Measurements from ENCODE around the gene DDX28. TPM values are rescaled to one million over a fixed set of nuclear protein-coding genes. Genes with fewer than 3 reads are reported as not detected.

The DDX28 gene
- total RNA-seq, 1 donor from 2014 or later = 5.1 TPM

Other genes with a start within 250 kb of the DDX28 start
- 35.6 TPM for gene RANBP10, start 216.7 kb downstream of the DDX28 start, total RNA-seq
- gene TSNAXIP1, start 216.3 kb downstream of the DDX28 start, total RNA-seq = 2.1 TPM
- gene THAP11, start 180.9 kb downstream of the DDX28 start, total RNA-seq = 12.8 TPM
- gene NUTF2, start 176.3 kb downstream of the DDX28 start, total RNA-seq = 23.2 TPM
- gene CENPT, start 175.5 kb downstream of the DDX28 start, total RNA-seq = 23.1 TPM
- gene EDC4, start 150.2 kb downstream of the DDX28 start, total RNA-seq = 22.1 TPM
- 0.88 TPM for gene NRN1L, start 138.3 kb downstream of the DDX28 start, total RNA-seq
- gene PSKH1, start 130.0 kb downstream of the DDX28 start, total RNA-seq = 18.2 TPM
- gene CTRL, start 91.4 kb downstream of the DDX28 start, total RNA-seq = 0.73 TPM
- gene PSMB10, start 86.4 kb downstream of the DDX28 start, total RNA-seq = 21.7 TPM
- 172 TPM for gene LCAT, start 79.1 kb downstream of the DDX28 start, total RNA-seq
- 20.1 TPM for gene SLC12A4, start 54.6 kb downstream of the DDX28 start, total RNA-seq
- gene DPEP3, start 42.7 kb downstream of the DDX28 start, total RNA-seq = not detected
- gene DPEP2, start 23.7 kb downstream of the DDX28 start, total RNA-seq = 1.0 TPM
- not detected for gene DPEP2NB, start 7.3 kb downstream of the DDX28 start, total RNA-seq
- gene DUS2, start 52 bp upstream of the DDX28 start, total RNA-seq = 7.6 TPM
- gene NFATC3, start 62.1 kb upstream of the DDX28 start, total RNA-seq = 27.6 TPM
- 78.9 TPM for gene ESRP2, start 212.9 kb upstream of the DDX28 start, total RNA-seq
- 12.5 TPM for gene PLA2G15, start 222.1 kb upstream of the DDX28 start, total RNA-seq
- gene SLC7A6, start 241.3 kb upstream of the DDX28 start, total RNA-seq = 1.6 TPM

Data from left lobe of liver (tissue), 1 donor.